ENCODE measurements around the gene CTDP1.
"Not testable (repeated sequence)": the region's sequence is repeated elsewhere in the genome, so short reads cannot be mapped to it uniquely, and the experiment has no call there.

The CTDP1 gene

DNA sequence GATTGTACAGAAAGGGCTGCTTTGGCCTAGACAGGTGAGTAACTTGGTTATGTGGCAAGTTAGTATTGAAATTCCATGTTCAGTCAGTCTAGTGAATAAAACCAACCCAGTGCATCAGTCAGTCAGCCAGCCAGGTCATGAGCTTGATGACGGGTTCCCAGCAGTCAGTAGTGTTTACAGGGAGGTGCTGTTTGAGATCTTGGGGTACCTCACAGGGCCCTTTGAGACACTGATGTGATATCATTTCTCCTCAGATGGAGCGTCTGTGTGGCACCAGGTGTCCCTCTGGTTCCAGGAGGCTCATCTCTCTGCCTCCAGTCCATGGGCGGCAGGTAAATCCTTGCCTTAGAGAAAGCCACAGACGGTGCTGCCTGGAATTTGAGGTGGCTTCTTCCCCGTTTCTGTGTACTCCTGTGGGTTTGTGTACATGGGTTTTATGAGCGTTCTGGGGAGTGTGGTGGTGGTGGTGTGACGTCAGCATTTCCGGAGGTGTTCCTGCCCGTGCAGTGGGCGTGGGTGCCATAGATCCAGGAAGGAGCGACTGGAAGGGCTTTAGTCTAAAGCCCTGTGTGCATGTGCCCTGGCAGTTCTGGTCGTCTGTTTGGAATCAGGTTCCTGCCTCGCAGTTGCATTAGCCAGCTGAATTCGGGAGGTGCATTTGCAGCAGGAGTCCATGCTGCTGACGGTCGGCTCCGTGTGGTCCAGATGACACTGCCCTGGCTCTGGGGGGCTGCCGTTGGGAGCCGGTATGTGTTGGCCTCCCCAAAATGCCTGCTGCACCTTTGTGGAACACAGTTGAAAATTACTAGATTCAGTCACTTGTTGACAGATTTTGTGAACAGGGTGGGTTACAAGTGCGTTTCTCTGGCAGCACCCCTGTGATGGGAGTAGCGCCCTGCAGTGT, 2.1 kb downstream of the CTDP1 start:
- peak; percentile 64 for DNase-seq (ENCODE audit: low spot score)

GRCh38 chr18:79682481-79682880, 2.9 kb downstream of the CTDP1 start:
- DNase-seq (ENCODE audit: low spot score), result no peak

- no peak for DNase-seq (ENCODE audit: low spot score)
Observed at GRCh38 chr18:79682894-79683625, 3.5 kb downstream of the CTDP1 start.

DNA sequence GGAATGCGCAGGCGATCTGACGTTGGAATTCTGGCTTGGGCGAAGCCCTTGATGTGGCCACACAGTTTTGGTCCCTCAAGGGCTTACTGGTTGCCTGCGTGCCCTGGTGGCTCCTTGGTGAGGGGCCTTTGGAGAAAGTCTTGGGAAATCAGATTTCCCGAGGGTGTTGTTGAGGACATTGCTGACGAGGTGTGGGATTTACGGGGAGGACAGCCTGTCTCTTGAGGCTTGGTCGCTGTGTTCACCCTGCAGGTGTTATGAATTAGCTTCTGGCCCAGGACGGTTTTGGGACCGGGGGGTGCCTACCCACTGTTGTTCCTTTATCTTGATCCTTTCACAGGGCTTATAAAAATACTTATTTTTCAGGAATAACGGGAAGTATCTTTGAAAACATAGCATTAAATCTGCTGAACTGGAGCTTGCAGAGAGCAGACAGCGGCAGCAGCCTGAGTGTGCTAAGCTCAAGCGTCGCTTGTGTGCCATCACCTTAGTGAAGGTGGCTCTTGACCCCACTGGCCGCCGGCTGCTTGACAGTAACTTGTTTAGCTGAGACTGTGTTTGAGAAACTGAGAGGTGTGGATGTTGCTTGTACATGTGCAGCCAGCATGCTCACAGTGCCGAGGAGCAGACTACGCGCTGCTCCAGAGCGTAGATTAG, 4.2 kb downstream of the CTDP1 start:
- no peak for DNase-seq (ENCODE audit: low spot score)

DNA sequence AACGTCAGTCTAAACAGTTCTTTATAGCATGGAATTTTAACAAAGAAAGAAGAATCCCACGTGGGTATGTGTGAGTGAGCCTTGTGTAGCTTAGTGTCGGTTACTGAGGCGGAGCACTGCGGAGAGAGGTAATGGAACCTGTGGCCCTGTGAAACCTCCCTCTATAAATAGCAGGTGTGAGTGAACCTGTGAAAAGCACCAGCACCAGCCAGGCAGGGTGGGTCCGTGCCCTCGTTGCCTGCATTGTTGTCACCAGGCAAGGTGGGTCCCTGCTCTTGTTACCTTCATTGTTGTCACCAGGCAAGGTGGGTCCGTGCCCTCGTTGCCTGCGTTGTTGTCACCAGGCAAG, 4.7 kb downstream of the CTDP1 start:
- no peak for DNase-seq (ENCODE audit: low spot score)

DNA sequence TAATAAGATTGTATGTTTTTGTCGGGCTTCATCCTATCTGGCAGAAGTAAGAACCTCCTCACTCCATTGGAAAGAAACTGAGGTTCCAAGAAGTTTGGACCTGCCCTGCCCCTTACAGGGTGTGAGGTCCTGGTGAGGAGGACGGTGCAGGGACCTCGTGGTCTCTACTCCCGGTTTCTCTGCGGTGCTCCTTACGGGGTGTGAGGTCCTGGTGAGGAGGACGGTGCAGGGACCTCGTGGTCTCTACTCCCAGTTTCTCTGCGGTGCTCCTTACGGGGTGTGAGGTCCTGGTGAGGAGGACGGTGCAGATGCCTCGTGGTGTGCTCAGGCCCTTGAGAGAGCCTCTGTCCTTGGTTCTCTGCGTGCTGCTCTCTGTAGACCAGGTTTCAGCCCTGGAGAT, 5.2 kb downstream of the CTDP1 start:
- DNase-seq (ENCODE audit: low spot score), result no peak

DNA sequence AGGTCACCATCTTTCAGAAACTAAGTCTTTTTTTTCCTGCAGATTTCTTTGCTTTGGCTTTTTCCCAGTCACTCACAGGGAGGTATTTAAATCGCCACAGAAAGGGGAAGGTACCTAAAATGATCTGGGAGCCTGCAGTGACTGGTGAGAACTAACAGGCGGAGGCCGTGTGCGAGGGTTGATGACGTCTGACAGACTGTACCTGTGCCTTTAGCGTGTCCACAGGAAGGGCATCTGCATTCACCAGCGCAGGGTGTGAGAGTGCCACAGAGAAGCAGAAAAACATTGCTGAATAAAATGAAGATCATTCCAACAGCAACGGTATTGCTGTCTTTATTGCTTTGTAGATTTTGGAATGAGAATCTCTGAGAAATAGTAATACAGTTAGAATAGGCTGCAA, 5.7 kb downstream of the CTDP1 start:
- DNase-seq (ENCODE audit: low spot score), result no peak

- DNase-seq (ENCODE audit: low spot score), result no peak
Observed at GRCh38 chr18:79685971-79686370, 6.4 kb downstream of the CTDP1 start.

DNA sequence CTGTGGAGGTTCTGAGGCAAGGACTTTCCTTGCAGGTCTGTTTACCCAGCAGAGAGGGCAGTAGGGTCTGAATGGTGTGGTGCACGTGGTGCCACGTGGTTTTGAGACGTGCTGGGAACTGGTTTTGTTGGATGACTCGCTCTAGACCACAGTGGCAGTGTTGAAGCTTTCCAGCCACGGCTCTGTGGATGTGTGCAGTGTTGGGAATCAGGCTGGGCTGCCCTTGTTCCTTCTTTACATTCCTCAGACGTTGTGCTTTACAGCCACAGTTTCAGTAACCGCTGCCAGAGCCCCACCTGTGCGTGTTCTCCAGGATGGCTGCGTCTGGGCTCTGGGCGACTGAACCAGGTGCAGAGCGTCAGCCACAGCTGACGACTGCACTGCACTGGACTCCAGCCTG, 8.2 kb downstream of the CTDP1 start:
- DNase-seq (ENCODE audit: low spot score), result no peak

DNA sequence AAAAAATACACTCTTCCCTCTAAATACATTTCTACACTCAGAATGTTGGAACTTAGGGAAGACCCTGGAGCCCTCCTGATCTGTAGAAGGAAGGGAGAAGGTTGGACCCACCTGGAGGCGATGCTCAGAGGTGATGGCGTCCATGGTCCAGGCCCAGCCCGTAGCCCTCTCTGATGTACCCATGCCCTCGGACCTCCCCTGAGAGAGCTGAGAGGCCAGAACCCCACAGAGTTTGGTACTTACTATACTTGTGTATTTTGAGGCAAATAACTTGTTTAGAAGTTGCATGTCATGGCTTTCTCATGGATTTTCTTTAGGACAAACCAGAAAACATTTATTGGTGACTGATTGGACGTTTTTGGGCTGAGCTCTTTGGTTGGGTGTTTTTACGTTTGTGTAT, 10.5 kb downstream of the CTDP1 start:
- DNase-seq (ENCODE audit: low spot score), result no peak

DNA sequence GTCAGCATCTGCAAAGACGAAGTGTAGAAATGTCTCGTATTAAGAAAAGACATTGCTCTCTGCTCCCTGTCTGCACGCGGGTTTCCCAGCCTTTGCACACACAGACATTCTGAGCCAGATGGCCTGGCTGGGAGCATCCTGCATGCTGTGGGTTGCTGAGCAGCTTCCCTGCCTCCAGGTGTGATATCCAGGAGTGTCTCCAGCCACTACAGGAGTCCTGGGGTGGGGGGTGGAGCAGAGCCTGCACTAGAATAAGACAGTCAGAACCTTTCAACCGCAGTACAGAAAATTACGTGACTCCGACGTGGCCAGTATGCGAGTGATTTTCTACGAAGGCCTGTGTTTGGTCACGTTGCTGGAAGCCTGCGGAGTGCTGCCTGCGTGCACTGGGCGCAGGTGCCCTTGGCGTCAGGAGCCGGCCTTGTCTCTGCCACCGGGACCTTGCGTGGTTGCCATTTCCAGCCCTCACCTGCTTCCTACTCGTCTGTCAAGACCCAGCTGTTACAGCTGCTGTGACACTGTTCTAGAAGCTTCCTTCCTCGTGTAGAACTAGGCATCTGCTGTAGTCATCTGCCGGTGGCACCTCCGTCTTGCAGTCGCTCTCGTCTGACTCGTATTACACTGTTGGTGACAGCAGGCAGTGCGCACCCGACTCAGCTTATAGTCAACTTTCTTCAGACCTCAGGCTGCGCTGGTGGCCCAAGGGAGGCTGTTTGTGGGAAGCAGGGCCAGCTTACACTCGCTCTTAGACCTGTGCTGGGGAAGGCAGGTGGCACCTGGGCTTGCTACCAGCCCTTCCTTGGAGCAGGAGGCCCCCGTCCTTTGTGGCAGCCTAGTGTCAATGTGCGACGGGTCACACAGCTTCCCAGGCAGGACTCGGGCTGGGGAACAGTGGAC, 11.2 kb downstream of the CTDP1 start:
- DNase-seq (ENCODE audit: low spot score), result no peak

DNA sequence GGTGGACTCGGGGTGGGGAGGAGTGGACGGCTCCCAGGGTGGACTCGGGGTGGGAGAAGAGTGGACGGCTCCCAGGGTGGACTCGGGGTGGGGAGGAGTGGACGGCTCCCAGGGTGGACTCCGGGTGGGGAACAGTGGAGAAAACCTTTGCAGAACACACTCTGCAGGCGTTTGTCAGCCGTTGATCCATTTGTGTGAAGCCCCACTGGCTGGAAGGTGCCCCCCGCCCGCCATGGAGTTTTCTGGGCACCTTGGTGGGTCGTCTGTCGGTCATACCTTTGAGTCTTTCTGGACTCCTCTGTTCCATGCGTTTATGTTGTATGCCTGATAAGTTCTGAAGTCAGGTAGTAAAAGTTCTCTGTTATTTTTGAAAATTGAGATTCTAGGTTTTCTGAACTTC, 12.5 kb downstream of the CTDP1 start:
- no peak for DNase-seq (ENCODE audit: low spot score)

DNA sequence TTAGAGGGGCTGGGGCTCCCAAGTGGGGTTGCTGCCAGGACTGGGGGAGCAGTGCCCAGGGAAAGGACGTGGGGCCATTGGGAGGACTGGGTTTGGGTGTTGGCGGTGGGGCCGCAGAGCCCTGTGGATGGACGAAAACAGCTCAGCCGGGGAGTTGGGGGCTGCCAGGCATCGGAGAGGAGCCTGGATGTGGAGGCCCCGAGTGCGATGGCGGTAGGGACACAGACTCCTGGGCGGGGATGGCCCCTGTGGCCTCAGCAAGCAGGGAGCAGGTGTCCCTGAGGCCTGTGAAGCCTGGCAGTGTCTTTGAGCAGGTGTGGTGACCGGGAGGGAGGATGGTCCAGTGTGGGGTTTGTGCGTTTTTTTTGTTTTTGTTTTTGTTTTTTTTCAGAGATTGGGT, 13.3 kb downstream of the CTDP1 start:
- DNase-seq (ENCODE audit: low spot score), result no peak

- no peak for DNase-seq (ENCODE audit: low spot score)
Observed at GRCh38 chr18:79693561-79694205, 14.1 kb downstream of the CTDP1 start.

DNA sequence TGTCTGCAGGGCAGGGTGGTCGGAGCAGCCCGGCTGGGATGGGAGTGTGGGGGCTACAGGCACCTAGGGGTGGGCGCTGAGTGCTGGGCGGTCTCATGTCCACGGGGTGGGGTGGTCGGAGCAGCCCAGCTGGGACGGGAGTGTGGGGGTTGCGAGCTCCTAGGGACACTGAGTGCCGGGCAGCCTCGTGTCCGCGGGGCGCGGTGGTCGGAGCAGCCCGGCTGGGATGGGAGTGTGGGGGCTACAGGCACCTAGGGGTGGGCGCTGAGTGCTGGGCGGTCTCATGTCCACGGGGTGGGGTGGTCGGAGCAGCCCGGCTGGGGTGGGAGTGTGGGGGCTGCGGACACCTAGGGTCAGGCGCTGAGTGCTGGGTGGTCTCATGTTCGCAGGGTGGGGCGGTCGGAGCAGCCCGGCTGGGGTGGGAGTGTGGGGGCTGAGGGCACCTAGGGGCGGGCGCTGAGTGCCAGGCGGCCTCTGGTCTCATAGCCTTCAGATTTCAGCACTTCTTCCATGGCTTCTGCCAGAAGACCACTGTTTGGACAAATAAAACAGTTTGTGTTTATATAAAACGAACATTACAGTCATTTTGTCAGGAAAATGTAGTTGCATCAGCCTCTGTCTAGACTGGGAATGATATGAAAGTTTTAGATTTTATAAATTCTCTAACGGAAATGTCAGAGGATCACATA, 14.7 kb downstream of the CTDP1 start:
- not testable (repeated sequence) for DNase-seq (ENCODE audit: low spot score)

GRCh38 chr18:79694895-79695213, 15.3 kb downstream of the CTDP1 start:
- no peak for DNase-seq (ENCODE audit: low spot score)

DNA sequence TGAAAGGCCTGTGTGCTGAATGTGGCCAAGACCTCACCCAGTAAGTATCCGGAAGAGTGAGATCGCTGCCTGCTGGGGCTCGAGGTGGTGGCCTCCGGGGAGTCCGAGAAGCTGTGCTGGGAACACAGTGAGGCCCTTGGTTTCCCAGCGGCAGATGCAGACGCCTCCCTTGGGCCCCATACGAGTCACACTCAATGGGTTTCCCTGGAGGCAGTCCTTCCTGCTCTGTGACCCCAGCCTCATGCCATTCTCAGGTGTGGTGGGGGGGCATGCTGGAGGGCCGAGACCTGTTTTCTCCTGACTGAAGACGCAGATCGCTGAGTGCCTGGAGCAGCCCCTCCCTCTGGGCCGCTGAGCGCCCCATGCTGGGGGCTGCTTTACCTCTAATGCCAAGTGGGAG, 15.7 kb downstream of the CTDP1 start:
- no peak for DNase-seq (ENCODE audit: low spot score)

DNA sequence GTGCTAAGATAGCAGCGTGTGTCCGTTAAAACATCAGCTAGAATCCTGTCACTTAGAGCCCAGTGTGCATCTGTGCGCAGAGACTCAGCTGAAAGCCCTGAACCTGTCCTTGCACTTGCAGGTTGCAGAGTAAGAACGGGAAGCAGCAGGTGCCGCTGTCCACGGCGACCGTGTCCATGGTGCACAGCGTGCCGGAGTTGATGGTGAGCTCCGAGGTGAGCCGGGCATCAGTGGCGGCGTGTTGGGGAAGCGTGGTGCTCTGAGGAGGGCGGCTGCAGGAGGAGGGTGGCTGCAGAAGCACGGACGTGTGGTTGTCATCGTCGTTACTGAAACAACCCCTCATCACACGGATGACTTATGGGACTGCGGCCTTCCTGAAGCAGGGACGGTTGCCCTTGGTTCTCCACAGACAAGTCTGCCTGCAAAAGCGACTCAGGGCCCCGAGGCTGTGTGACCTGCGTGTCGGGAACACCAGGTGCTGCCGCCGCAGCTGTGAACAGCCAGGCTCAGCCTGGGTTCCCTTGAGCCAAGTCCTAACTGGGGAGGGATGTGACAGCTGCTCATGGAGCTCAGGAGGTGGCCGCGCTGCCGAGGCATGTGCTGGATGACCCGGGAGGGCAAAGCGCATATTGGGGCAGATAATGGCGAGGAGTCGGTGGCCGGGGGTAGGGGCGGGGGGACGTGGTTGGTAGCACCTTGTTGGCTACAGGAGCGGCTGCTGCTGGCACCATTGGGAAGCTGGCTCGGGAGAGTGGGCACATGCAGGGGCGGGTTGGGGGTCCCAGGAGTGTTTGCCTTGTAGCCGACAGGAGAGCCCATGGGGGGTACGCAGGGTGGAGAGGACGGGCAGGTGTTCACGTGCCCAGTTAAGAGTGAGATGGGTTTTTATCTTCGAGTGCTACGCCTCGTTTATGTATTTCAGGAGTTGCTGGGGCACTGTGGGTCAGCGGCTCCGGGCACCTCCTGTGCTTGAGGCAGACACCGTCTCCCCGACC, 16.6 kb downstream of the CTDP1 start:
- DNase-seq (ENCODE audit: low spot score), result no peak

DNA sequence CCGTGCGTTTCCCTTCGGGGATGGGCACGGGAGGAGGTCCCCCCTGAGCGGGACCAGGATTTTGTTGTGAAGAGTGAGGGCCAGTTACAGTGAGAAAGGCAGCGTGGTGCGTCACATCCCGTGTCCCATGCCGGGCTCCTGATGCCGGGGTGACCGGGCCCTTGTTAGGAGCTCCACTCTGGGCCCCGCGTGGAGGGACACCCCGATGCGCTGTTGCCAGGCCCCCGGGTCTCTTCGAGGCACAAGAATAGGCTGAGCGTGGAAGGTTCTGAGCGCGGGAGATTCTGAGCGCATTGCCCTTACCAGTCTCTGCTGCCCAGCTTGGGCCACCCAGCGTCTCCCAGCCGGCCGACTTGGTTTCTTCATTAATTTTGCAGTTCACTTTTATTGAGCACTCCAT, 17.6 kb downstream of the CTDP1 start:
- no peak for DNase-seq (ENCODE audit: low spot score)

DNA sequence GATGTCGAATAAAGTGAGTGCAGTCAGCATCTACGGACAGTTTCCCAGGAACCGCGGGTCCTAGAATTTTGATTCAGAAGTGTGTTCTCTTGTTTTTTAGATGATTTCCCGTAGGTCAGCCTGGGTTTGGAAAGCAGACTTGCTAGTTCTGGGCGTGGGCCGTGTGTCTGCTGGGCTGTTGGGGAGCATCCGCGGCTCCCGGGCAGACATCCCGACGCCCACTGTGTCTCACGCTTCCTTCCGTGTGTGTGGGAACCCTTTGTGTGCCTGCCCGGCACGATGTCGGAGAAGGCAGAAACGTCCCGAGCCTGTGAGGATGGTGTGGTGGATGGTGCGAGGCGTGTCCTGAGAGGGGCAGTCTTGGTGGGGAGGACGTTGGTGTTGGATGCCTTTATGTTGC, 18.4 kb downstream of the CTDP1 start:
- no peak for DNase-seq (ENCODE audit: low spot score)

Measured in CD4-positive, alpha-beta T cell treated with Interleukin-6 at 100 ng/mL for 8 hours (primary cell).